Epithelial cell of proximal tubule (primary cell): ENCODE results near the gene YWHAB. TPM values are rescaled to one million over a fixed set of nuclear protein-coding genes. Genes with fewer than 3 reads are reported as not detected.

Experiments
- DNase-seq: peaks from one replicate; pipeline ENCODE4 v3.0.0-alpha.2; 2011; ENCODE audit warnings: low read depth
- H3K4me3 ChIP-seq: 2 replicates; pipeline ENCODE4 v1.5.1; 2011; ENCODE audit warnings: low read depth, mild to moderate bottlenecking, low read length
- CTCF ChIP-seq: conservative IDR thresholded peaks from 2 replicates; pipeline ENCODE4 v1.5.1; 2012; ENCODE audit warnings: low read depth, mild to moderate bottlenecking, low read length
- total RNA-seq: library from RNA; depleted of rRNA; stranded (reverse); fragments of >200 nt; gene quantifications from 2 replicates; pipeline ENCODE4 v1.2.3, GENCODE V29; 2015

The YWHAB gene
- total RNA-seq, 1 donor from 2014 or later = 203 TPM

GRCh38 chr20:44841955-44842354 lies 43.5 kb upstream of the YWHAB start:
- DNase-seq = no peak
- TF ChIP-seq CTCF = no peak
- no peak overlapping the region for H3K4me3 ChIP-seq

- no peak overlapping the region for H3K4me3 ChIP-seq
- TF ChIP-seq CTCF = no peak
- DNase-seq = no peak
Measured at GRCh38 chr20:44843876-44844275, 41.6 kb upstream of the YWHAB start.

GRCh38 chr20:44848254-44849015 lies 37.1 kb upstream of the YWHAB start:
- DNase-seq = no peak
- no peak for TF ChIP-seq CTCF
- H3K4me3 ChIP-seq = no peak overlapping the region

GRCh38 chr20:44849703-44850102 lies 35.8 kb upstream of the YWHAB start:
- TF ChIP-seq CTCF = peak; percentile 11
- H3K4me3 ChIP-seq = no peak overlapping the region
- DNase-seq = no peak

- H3K4me3 ChIP-seq = no peak overlapping the region
- TF ChIP-seq CTCF = no peak
- no peak for DNase-seq
Measured at GRCh38 chr20:44850272-44850671, 35.2 kb upstream of the YWHAB start.

GRCh38 chr20:44850837-44851236 lies 34.7 kb upstream of the YWHAB start:
- no peak for TF ChIP-seq CTCF
- no peak for DNase-seq
- no peak overlapping the region for H3K4me3 ChIP-seq

- H3K4me3 ChIP-seq = no peak overlapping the region
- no peak for DNase-seq
- TF ChIP-seq CTCF = no peak
Measured at GRCh38 chr20:44851545-44851944, 34.0 kb upstream of the YWHAB start.
